GM15510 (cell line): ENCODE measurements around the gene DACH1.

Experiments used
- POLR2A ChIP-seq: IDR thresholded peaks from 3 replicates; pipeline ENCODE4 v1.6.1; 2011; ENCODE audit warnings: borderline replicate concordance; ENCODE audit not compliant: insufficient read length; ENCODE audit errors: extremely low read depth

The DACH1 gene

DNA sequence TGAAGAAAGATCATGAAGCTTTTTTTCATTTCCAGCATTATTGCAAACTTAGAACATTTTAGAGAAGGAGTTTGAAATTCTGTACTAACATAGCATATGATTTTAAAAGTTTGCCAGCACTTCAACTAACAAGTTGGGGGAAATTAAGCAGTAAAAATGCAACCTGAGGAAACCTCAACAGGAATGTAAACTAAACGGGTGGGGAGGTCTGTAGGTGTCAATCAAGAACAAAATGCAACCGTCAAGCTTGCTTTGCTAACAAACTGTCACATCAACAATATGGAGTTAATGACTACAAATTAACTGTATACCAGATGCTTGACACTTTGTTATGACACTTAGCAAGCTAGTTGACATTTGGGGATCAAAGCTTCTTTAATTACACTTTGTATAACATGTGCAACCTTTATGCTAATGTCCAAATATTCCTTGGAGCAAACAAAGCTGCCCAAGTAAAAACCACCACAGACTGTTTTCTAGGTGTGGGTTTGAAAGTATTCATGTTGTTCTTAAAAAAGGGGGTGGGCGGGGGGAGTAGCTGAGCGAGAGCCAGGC is 52.1 kb downstream of the DACH1 start:
- TF ChIP-seq POLR2A: no peak

DNA sequence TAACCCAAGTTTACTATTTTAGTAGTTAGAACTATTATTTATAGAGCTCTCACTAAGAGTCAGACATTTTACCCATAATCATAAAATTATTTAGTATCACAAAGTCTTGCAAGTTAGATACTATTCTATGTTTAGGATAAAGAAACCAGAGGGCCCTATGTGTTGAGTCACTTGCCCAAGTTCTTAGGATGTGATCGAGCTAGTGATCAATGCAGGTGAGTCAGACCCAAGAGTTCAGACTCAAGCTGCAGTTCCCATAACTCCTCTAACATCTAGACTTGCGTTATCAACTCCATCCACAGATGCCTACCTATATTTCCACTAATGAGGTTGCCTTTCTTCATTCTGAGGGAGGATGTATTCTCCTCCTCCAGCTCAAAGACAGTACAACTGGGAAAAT is 53.8 kb downstream of the DACH1 start:
- TF ChIP-seq POLR2A: no peak

DNA sequence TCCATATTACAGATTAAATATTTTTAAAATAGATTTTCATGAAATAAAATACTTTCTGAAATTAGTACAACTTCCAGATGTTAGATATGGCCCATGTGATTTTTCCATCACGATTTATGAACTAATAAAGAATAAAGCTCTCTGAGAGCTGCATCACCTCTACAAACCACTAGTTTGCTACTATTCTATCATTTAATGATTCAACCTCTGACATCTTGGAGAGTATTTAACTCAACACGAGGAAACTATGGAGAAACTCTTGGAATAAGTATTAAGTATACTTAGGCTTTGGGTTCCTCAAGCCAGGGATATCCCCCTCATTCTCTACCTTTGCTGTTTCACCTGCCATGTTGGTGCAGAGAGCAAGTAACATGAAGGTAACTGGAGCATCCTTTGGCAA is 55.7 kb downstream of the DACH1 start:
- TF ChIP-seq POLR2A: no peak

DNA sequence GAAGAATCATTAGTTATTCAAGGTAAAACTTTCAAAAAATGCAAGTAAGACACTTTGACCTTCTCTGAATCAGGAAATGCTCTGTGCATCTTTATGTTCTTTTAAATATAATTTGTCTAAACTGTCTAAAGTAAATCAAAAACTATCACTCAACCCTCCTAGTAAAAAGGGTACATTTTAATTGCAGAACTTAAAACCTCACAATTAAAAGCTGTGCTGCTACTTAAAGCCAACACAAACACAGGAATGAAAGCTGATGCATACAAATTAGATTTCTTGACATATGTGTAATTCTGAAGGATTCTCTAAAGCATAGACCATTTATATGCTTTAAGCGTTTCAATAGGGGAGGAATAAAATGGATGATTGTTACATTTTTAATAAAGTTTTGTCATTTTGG is 58.3 kb downstream of the DACH1 start:
- no peak for TF ChIP-seq POLR2A

DNA sequence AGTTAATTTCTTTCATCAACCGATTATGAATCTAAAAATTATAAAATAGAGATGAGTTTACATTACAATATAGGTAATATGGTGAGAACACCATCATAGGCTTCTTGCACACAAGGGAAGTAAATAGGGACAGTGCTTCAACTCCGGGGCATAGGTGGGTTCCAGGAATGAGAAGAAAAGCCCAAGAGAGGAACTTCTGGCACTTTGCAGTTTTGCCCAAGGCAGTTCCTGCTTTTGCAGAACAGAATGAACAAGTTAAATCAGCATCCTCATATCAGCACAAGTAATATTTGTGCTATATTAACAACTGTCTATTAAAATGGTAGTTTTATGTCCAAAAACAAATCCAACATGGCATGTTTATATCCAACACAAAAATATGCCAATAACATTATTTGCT is 60.1 kb downstream of the DACH1 start:
- no peak for TF ChIP-seq POLR2A

DNA sequence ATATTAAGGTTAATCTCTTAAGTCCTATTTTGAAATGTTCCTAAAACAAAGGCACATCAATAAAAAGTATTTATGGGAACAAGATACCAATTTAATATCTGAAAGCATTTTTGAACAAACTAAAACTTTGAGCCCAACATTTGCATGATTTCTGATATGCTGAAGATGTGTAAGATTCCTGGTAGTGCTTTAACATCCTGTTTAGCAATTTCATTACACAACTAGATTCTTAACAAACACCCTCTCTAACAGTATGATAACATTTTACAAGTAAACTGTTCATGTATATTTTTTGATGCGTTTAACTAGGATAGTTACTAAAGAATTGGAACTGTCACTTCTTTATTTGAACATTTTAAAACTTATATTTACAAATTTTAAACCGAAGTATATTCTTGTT is 63.9 kb downstream of the DACH1 start:
- TF ChIP-seq POLR2A: no peak

DNA sequence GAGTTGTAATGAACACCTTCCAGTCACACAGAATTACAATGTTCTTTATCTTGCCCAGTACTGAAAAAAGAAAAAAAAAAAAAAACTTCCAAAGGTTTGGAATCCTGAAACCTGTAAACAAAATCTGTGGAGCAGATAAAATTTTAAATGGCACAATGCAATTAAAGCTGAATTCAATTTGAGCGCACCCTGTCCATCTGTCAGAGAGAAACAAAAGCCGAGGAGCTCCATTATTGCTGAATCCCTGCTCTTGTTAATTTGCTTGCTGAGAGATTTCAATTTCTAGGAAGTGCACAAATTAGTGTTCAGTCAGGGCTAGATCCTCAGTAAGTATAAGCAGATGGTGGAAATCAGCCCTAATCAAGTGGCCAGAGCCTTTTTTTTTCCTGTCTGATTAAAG is 65.2 kb downstream of the DACH1 start:
- no peak for TF ChIP-seq POLR2A

DNA sequence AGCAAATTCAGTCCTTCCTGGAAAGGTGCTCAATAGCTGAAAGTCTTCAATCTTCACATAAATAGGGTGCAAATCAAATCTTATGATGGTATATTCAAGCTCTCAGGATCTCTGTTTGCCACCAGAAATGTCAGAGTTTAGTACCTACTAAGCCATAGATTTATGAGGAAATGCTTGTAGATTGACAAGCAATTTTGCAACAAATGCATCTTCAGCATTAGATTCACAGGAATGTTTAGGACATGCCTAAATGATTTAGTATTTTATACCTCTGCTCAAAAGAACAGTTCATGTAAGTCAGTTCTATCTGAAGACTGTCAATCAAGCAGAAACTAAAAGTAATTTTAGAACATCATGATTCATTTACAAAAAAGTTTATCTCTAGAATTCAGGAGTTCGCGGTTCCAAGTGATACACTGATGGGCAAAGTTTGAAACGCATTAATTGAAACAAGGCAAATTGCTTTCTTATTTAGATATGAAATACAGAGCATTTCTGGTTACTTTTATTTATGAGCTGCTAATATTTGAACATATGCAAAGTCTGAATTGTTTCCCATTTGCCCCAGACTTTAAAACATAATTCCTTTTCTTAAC is 65.7 kb downstream of the DACH1 start:
- TF ChIP-seq POLR2A: no peak

DNA sequence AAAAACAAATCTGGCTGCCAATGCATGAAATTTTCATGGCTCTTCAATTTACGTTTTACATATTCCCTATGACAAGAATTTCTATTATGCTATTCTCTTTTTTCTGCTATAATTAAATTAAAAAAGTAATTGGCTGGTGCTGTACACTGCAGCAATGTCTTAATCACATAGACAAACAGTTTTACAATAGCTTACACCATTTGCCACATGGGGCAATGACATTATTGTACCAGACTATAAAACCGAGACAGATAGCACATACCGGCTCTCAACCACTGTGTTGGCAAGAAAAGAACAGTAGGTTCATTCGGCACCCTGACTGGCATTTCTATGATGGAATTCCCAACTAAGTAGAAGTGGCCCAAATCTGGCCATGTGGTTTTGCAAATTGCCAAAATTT is 67.7 kb downstream of the DACH1 start:
- TF ChIP-seq POLR2A: no peak

DNA sequence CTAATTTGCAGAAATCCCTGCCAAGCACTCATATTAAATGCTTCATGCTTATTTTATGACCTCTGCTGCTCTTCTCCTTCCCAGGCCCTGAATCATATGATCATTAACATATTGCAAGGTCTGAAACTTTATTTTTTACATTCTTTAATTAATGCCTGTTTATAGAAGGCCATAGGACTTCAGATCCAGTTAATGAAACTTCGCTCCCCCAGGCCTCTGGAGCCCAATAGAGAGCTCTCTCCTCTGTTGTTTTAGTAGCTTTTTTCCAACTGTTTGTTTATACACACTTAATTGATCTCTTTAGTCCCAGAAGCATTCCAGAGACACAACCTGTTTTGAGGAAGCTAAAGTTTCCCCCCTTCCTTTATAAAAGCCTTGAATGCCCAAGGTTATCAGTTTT is 68.3 kb downstream of the DACH1 start:
- no peak for TF ChIP-seq POLR2A

DNA sequence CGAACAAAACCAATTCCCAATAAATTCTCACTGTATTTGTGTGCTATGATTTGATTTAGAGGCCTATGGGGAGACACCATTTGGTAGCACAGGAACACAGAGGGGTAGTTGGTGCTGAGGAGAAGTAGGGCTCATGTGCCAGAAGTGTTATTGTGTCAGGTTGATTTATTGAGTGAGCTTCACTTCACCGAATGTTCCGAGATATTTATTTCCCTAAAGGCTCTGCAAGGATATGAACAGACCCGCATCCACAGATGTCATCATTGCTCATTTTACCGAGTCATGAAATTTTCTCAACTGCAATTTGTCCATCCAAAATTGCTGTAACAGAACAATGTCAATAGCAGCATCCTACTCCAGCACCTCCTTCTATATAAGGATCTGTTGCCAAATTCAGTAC is 69.5 kb downstream of the DACH1 start:
- no peak for TF ChIP-seq POLR2A

DNA sequence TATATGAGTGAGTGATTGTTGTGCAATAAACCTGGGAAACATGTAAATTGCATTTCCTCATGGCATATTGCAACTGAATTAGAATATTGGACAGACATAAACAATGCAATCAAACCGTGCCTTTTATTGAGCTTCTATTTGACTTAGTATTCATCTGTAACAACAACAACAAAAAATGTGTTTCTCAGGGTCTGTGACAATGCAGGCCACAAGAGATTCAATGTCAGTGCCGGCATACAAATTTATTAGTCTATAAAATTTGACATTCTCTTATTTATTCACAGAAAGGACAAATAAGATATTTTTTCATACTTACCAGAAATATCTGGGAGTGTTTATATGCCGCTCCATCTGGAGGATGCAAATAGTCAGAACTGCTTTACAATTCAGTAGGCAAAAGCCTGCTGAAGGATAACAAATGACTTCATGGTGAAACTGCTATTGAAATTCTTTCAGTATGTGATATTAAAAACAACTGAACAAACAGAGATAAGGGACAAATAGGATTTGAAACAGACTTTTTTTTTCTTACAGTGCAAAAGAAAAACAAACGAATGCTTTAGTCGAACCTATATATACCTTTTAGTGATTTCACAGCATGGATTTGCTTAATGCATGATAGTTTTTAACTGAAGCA is 77.2 kb downstream of the DACH1 start:
- no peak for TF ChIP-seq POLR2A

DNA sequence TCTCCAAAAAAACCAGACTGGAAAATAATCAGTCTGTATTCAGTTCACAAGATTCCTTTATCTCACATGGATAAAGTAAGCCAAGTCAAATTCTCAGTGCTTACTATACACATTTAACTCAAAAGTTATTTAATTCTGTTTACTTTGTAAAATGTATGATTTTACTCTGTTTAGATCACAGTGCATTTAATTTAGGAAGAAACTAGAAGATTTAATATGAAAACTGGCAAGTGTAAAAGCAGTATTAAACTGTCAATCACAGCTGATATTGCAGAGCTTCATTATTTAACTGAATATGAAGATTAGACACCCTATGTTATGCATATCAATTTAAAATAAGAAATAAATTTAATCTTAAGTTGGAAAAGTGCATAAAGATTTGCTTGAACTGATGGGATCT is 78.0 kb downstream of the DACH1 start:
- no peak for TF ChIP-seq POLR2A

DNA sequence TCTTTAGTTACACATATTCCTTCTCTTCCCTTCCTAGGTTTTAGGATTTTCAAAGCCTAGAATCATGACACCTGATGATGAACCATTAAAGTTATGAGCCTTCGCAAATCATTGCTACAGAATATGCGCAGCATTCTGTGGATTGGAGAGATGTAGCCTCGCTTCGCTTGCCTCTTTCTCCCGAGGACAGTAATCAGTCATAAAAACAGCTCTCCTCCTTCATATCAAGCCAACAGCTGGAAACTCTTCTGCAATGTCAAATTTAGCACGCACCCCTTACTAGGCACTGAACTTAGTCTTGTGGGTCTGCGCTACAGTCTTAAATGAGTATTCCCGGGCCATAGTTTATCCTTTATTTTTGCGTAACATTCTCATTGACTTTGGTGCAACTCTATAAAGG is 79.6 kb downstream of the DACH1 start:
- no peak for TF ChIP-seq POLR2A

DNA sequence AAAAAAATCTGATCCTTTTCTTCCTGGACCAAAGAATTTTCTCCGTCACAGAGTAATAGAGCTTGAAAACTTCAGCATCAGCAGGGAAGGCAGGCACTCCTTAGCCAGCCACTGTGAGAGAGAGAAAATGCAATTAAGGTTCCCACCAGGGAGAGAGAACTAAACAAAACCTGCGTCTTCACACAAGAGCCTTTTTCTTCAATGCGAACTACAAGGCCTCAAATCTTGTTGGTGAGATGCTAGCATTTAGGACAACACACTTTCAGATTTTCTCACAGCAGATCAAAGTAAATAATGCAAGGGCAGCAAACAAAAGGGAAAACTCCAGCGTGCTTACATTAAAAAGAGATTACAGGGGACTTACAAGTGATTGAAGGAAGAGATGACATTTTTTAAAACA is 80.1 kb downstream of the DACH1 start:
- no peak for TF ChIP-seq POLR2A

DNA sequence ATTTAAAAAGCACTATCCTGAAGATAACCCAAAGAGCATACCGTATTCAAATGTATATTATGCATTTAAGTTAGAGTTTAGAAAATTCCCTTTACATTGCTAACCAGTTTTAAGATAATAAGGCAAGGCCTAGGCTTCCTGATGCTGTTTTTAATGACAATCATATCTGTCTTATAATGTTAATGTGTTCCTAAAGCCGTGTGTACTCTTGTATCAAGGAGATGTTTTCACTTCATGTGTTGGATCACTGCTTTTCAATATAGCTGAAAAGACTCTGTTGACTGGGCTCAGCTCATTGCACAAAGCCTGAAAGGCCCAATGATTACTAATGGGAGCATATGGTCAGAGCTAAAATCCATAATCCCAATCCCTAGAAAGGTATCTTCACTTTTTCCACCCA is 81.6 kb downstream of the DACH1 start:
- TF ChIP-seq POLR2A: no peak

DNA sequence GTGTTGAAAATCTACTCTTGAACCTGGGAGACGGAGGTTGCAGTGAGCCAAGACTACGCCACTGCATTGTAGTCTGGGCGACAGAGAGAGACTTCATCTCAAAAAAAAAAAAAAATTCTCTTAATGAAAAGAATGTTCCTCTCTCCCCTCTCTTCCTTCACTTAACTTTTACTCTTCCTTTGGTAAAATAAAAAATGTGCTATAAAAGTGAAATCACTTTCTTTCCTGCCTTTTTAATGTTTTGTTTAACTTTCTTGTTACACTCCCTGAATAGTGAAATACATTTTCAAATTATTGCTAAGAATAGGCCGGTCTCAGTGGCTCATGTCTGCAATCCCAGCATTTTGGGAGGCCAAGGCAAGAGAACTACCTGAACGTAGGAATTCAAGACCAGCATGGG is 86.5 kb downstream of the DACH1 start:
- no peak for TF ChIP-seq POLR2A

DNA sequence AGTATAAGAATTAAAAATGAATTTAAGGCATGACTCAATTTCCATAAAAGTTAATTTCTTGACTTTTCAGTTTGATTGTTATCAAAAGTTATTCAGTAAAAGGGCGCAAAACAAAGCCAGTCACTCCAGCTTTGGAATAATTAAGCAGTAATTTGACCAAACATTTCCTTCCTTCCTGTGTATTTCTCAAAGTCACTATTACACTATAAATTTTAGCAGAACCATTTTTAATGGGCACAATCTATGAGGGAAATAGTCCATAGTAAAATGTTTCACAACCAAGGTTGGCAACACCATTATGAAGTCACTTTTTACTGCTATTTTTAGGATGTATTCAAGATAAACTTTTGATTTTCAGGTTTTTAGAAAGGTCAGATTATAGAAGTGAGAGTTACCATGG is 91.0 kb downstream of the DACH1 start:
- no peak for TF ChIP-seq POLR2A

DNA sequence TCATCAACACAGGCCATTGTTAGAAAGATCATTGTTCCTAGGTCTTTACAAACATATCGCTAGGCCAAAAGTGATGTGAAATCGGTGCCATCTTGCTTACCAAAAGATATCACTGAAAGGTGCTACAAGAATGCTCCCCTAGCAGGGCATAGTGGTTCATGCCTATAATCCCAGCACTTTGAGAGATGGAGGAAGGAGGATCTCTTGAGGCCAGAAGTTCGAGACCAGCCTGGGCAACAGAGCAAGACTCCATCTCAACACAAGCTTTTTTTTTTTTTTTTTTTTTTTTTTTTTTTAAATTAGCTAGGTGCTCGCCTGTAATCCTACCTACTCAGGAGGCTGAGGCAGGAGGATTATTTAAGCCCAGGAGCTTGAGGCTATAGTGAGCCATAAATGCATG is 92.1 kb downstream of the DACH1 start:
- no peak for TF ChIP-seq POLR2A
